Activated B cell treated with CpG ODN at 0.5 μM for 24 hours (primary cell): Measurements from ENCODE around the gene PDCD2. TPM values are rescaled to one million over a fixed set of nuclear protein-coding genes. Genes with fewer than 3 reads are reported as not detected.

Experiments
- ATAC-seq: fragments of 200-7000 bp; cut with Tn5 transposase; one replicate; pipeline ENCODE4 v1.10.0; 2021; ENCODE audit warnings: low read depth, mild to moderate bottlenecking, moderate library complexity
- CTCF ChIA-PET: fragments of 350-600 bp; sonication (Branson Sonifier 250); formaldehyde crosslinking; loops from one replicate; lab custom pipeline; 2021; ENCODE audit warnings: antibody characterized with exemption; lab: Charles Lee
- POLR2A ChIA-PET: fragments of 350-600 bp; sonication (Branson Sonifier 250); formaldehyde crosslinking; loops from one replicate; lab custom pipeline; 2021; ENCODE audit warnings: antibody characterized with exemption; lab: Charles Lee
- DNase-seq: peaks from one replicate; pipeline ENCODE4 v3.0.0; 2022
- H3K27ac Mint-ChIP-seq: one replicate; pipeline ENCODE4 v1.8.0; 2020; ENCODE audit warnings: mixed read lengths
- H3K27me3 Mint-ChIP-seq: one replicate; pipeline ENCODE4 v1.8.0; 2021; ENCODE audit warnings: mixed read lengths
- H3K36me3 Mint-ChIP-seq: one replicate; pipeline ENCODE4 v1.8.0; 2021; ENCODE audit warnings: low read depth, mixed read lengths
- H3K4me1 Mint-ChIP-seq: one replicate; pipeline ENCODE4 v1.8.0; 2021; ENCODE audit warnings: mixed read lengths
- H3K4me3 Mint-ChIP-seq: one replicate; pipeline ENCODE4 v1.8.0; 2020; ENCODE audit warnings: mild to moderate bottlenecking, mixed read lengths
- H3K9me3 Mint-ChIP-seq: one replicate; pipeline ENCODE4 v1.8.0; 2020; ENCODE audit warnings: mixed read lengths
- CTCF ChIP-seq: fragments of 200-600 bp; IDR thresholded peaks from one replicate; pipeline ENCODE4 v1.8.0; 2022; ENCODE audit warnings: antibody characterized with exemption, mild to moderate bottlenecking
- intact Hi-C: fragments of 100-400 bp; cut with micrococcal nuclease; formaldehyde crosslinking; loops from one replicate; pipeline ENCODE4 v1.15.1; 2024
- total RNA-seq: library from RNA; stranded (reverse); gene quantifications from 2 replicates; pipeline ENCODE4 v1.2.3, GENCODE V29; 2022

Gene PDCD2
- total RNA-seq, 1 donor from 2014 or later: 90.8 TPM

GRCh38 chr6:170525795-170526194 lies 58.6 kb downstream of the PDCD2 start:
- TF ChIP-seq CTCF: no peak
- ATAC-seq: no peak
- Mint-ChIP-seq H3K27ac (no peak overlapping the region), H3K4me1 (no peaks in the 10 kb centered on the region), H3K4me3 (no peak overlapping the region), H3K36me3 (no peaks in the 10 kb centered on the region), H3K9me3 (no peaks in the 10 kb centered on the region), H3K27me3 (no peaks in the 10 kb centered on the region)
- intact Hi-C loops: no loop called here
- ChIA-PET POLR2A (no interaction called here), CTCF (no interaction called here)
- DNase-seq: no peak

Other genes with a start within 250 kb of the PDCD2 start
- 163 and 168 TPM in 2 replicates for gene PSMB1, start 31.3 kb downstream of the PDCD2 start, total RNA-seq
- 19.4 and 21.6 TPM in 2 replicates for gene TBP, start 30.3 kb downstream of the PDCD2 start, total RNA-seq